Fibroblast of lung (primary cell): ENCODE measurements around the gene KYAT1. TPM values are rescaled to one million over a fixed set of nuclear protein-coding genes. Genes with fewer than 3 reads are reported as not detected.

Experiments
- DNase-seq, 2 donors: peaks; one replicate each; pipeline versions ENCODE4 v3.0.0 to v3.0.0-alpha.2; 2010; ENCODE audit warnings: low read depth in 2 of 2
- H2AFZ ChIP-seq: 2 replicates; pipeline ENCODE4 v1.5.1; 2012; ENCODE audit warnings: low read length, control low read depth, inconsistent platforms
- H3K27ac ChIP-seq: 2 replicates; pipeline ENCODE4 v1.5.1; 2011; ENCODE audit warnings: low read length, control low read depth; ENCODE audit not compliant: insufficient read depth
- H3K27me3 ChIP-seq: 2 replicates; pipeline ENCODE4 v1.5.1; 2011; ENCODE audit warnings: mild to moderate bottlenecking, low read length; ENCODE audit not compliant: control insufficient read depth, insufficient read depth
- H3K36me3 ChIP-seq: 2 replicates; pipeline ENCODE4 v1.5.1; 2011; ENCODE audit warnings: low read length; ENCODE audit not compliant: control insufficient read depth, insufficient read depth
- H3K4me1 ChIP-seq: 2 replicates; pipeline ENCODE4 v1.5.1; 2011; ENCODE audit warnings: low read length; ENCODE audit not compliant: control insufficient read depth, insufficient read depth; ENCODE audit errors: extremely low read depth
- H3K4me2 ChIP-seq: 2 replicates; pipeline ENCODE4 v1.5.1; 2011; ENCODE audit warnings: low read length, control low read depth; ENCODE audit not compliant: insufficient read depth; ENCODE audit errors: extremely low read depth
- H3K4me3 ChIP-seq, 4 experiments: fragments of 200-600 bp in 1 of 4; sonication (generic) in 1 of 4; replicated peaks in 1 of 4; 2 replicates each; pipeline ENCODE4 v1.5.1; 2011 to 2016; ENCODE audit warnings: low read length in 4 of 4, low read depth in 3 of 4, mild to moderate bottlenecking in 3 of 4, control low read depth in 2 of 4, inconsistent platforms in 1 of 4, mixed read lengths in 1 of 4; ENCODE audit not compliant: insufficient read depth in 1 of 4; ENCODE audit errors: control extremely low read depth in 1 of 4
- H3K79me2 ChIP-seq: 2 replicates; pipeline ENCODE4 v1.5.1; 2012; ENCODE audit warnings: mild to moderate bottlenecking, low read length, inconsistent platforms; ENCODE audit not compliant: control insufficient read depth, insufficient read depth
- H3K9ac ChIP-seq: 2 replicates; pipeline ENCODE4 v1.5.1; 2011; ENCODE audit warnings: mild to moderate bottlenecking, low read length, control low read depth; ENCODE audit not compliant: insufficient read depth
- H3K9me3 ChIP-seq: 2 replicates; pipeline ENCODE4 v1.5.1; 2012; ENCODE audit warnings: low read depth, low read length; ENCODE audit not compliant: control insufficient read depth, insufficient read depth
- H4K20me1 ChIP-seq: 2 replicates; pipeline ENCODE4 v1.5.1; 2011; ENCODE audit warnings: low read length; ENCODE audit not compliant: control insufficient read depth, insufficient read depth; ENCODE audit errors: extremely low read depth
- CTCF ChIP-seq, 2 donors: IDR thresholded peaks in 1 of 2; conservative IDR thresholded peaks in 1 of 2; 1 replicate in 1 of 2; 2 replicates in 1 of 2; pipeline ENCODE4 v1.5.1; 2011 to 2012; ENCODE audit warnings: low read length in 2 of 2, control low read depth in 1 of 2, inconsistent platforms in 1 of 2, low read depth in 1 of 2, mild to moderate bottlenecking in 1 of 2
- EZH2 ChIP-seq: IDR thresholded peaks from 2 replicates; pipeline ENCODE4 v1.5.1; 2012; ENCODE audit warnings: low read length, control low read depth, mild to moderate bottlenecking; ENCODE audit errors: missing control alignments
- polyA plus RNA-seq, 2 donors: library from polyadenylated mRNA; depleted of rRNA in 1 of 2; stranded (reverse) in 1 of 2; unstranded in 1 of 2; fragments of >200 nt; gene quantifications; 2 replicates each; pipeline ENCODE4 v1.2.1, GENCODE V29; 2011 to 2012; ENCODE audit warnings: missing spikeins in 1 of 2
- total RNA-seq: library from RNA; depleted of rRNA; stranded (reverse); fragments of >200 nt; gene quantifications from 2 replicates; pipeline ENCODE4 v1.2.1, GENCODE V29; 2014

Gene KYAT1
- total and polyA plus RNA-seq, 2 donors (not counting 1 experiment from before 2014, with no cell fraction given): 4.7 to 12.4 TPM

GRCh38 chr9:128792134-128792533 is 89.6 kb downstream of the KYAT1 start:
- no peaks in the 10 kb centered on the region for H3K27me3 ChIP-seq
- H4K20me1 ChIP-seq: no peaks in the 10 kb centered on the region
- H3K4me3 ChIP-seq: no peak overlapping the region
- no peak for DNase-seq
- no peaks in the 10 kb centered on the region for H3K4me1 ChIP-seq
- no peak overlapping the region for H3K9ac ChIP-seq
- peaks cover 14% of the 10 kb centered on the region for H3K36me3 ChIP-seq
- no peak overlapping the region for H3K27ac ChIP-seq
- H3K4me2 ChIP-seq: no peak overlapping the region
- H3K79me2 ChIP-seq: peaks cover 14% of the 10 kb centered on the region
- H2AFZ ChIP-seq: no peak overlapping the region
- H3K9me3 ChIP-seq: no peaks in the 10 kb centered on the region
- TF ChIP-seq CTCF (conservative IDR thresholded peaks at IDR 0.05 in 1 of 2, IDR thresholded peaks at IDR 0.05 in 1 of 2; ENCODE audit: low read depth in 1 of 2, low read length in 2 of 2) (no peak), EZH2 (no peak)

- Histone ChIP-seq H3K79me2 (peaks cover 14% of the 10 kb centered on the region), H3K4me1 (no peaks in the 10 kb centered on the region), H3K27ac (no peak overlapping the region), H3K9me3 (no peaks in the 10 kb centered on the region), H3K4me2 (no peak overlapping the region), H3K36me3 (peaks cover 14% of the 10 kb centered on the region), H2AFZ (no peak overlapping the region), H4K20me1 (no peaks in the 10 kb centered on the region), H3K27me3 (no peaks in the 10 kb centered on the region), H3K9ac (no peak overlapping the region), H3K4me3 (no peak overlapping the region)
- TF ChIP-seq EZH2 (no peak), CTCF (conservative IDR thresholded peaks at IDR 0.05 in 1 of 2, IDR thresholded peaks at IDR 0.05 in 1 of 2; ENCODE audit: low read depth in 1 of 2, low read length in 2 of 2) (no peak)
- no peak for DNase-seq
Observed at GRCh38 chr9:128790536-128790935, 91.2 kb downstream of the KYAT1 start.

- peak overlapping the region; percentile 84 for H3K4me2 ChIP-seq
- no peaks in the 10 kb centered on the region for H3K9me3 ChIP-seq
- no peak overlapping the region for H3K27ac ChIP-seq
- no peaks in the 10 kb centered on the region for H3K27me3 ChIP-seq
- no peaks in the 10 kb centered on the region for H3K4me1 ChIP-seq
- H3K79me2 ChIP-seq: peaks cover 14% of the 10 kb centered on the region
- peak overlapping the region in 2 of 4 experiments; percentile 76 to 92 for H3K4me3 ChIP-seq
- no peak for DNase-seq
- no peak overlapping the region for H3K9ac ChIP-seq
- TF ChIP-seq EZH2: no peak
- H4K20me1 ChIP-seq: no peaks in the 10 kb centered on the region
- no peak overlapping the region for H2AFZ ChIP-seq
- H3K36me3 ChIP-seq: peaks cover 14% of the 10 kb centered on the region
Observed at GRCh38 chr9:128788445-128788844, 93.3 kb downstream of the KYAT1 start.
